Activated naive CD4-positive, alpha-beta T cell treated with anti-CD3 and anti-CD28 coated beads, Interleukin-2, amount 50 U/mL, for 72 hours (primary cell): ENCODE data around the gene GPC6. TPM values are rescaled to one million over a fixed set of nuclear protein-coding genes. Genes with fewer than 3 reads are reported as not detected.

ENCODE experiments used
- ATAC-seq, 2 donors: fragments of 150-1000 bp; cut with Tn5 transposase; 2 replicates each; pipeline ENCODE4 v1.10.0; 2021; ENCODE audit warnings: mild to moderate bottlenecking in 2 of 2, moderate library complexity in 2 of 2
- DNase-seq, 2 donors: peaks; one replicate each; pipeline ENCODE4 v3.0.0; 2021 to 2022; ENCODE audit warnings: low spot score in 2 of 2
- H3K27ac Mint-ChIP-seq, 2 donors: one replicate each; pipeline ENCODE4 v1.8.0; 2022; ENCODE audit warnings: mild to moderate bottlenecking in 2 of 2, mixed read lengths in 2 of 2
- H3K36me3 Mint-ChIP-seq, 2 donors: one replicate each; pipeline ENCODE4 v1.8.0; 2022; ENCODE audit warnings: mixed read lengths in 2 of 2
- H3K9me3 Mint-ChIP-seq, 2 donors: one replicate each; pipeline ENCODE4 v1.8.0; 2022; ENCODE audit warnings: mixed read lengths in 2 of 2
- total RNA-seq, 2 donors: library from RNA; stranded (reverse); gene quantifications; one replicate each; pipeline ENCODE4 v1.2.3, GENCODE V29; 2022

The GPC6 gene
- total RNA-seq, 2 donors from 2014 or later: not detected

- H3K27ac Mint-ChIP-seq: no peak overlapping the region
- ATAC-seq: no peak
- DNase-seq: no peak
- H3K36me3 Mint-ChIP-seq: no peaks in the 10 kb centered on the region
- H3K9me3 Mint-ChIP-seq: no peaks in the 10 kb centered on the region
Observed at GRCh38 chr13:93660391-93661063, 433.9 kb downstream of the GPC6 start.

DNA sequence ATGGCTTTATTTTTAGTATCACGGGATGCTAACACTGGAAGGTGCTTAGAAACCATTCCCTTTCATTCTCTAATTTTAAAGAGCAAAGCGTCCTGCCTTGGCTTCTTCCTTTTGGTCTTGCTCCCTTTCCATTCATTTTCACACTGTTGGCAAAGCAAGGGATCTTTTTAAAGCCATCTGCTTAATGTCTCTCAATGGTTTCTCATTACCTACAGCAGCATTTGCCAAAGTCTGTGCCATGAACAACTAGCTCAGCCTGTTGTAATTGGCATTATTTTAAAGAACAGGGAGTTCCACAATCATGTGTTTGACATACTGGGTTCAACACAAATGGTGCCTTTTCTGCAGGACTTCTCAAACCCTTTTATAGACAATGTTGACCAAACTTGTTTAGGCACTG, 444.3 kb downstream of the GPC6 start:
- Mint-ChIP-seq H3K27ac (no peak overlapping the region), H3K36me3 (no peaks in the 10 kb centered on the region), H3K9me3 (no peaks in the 10 kb centered on the region)
- DNase-seq (no peak), ATAC-seq (no peak)

DNA sequence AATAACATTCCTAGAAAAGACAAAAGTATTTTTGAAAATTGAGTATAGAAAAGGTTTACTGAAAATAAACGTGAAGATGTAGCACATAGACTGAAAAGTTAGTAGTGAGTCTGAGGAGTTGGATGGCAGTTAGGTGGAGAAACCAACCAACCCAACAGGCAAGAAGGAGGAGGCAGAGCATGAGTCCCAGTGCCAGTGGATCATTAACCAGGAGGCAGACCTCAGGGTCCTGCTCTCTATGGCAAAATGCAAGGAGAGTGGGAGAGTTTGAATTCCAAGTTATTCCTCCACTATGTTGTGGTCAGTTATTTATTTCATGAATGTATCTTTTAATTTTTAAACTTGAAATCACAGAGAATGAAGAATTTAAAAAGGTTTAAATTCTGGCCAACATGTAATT, 446.4 kb downstream of the GPC6 start:
- no peak overlapping the region for H3K27ac Mint-ChIP-seq
- no peaks in the 10 kb centered on the region for H3K36me3 Mint-ChIP-seq
- no peak for DNase-seq
- ATAC-seq: no peak
- no peaks in the 10 kb centered on the region for H3K9me3 Mint-ChIP-seq

GRCh38 chr13:93673885-93674284, 447.3 kb downstream of the GPC6 start:
- DNase-seq (no peak), ATAC-seq (no peak)
- no peaks in the 10 kb centered on the region for H3K9me3 Mint-ChIP-seq
- no peak overlapping the region for H3K27ac Mint-ChIP-seq
- no peaks in the 10 kb centered on the region for H3K36me3 Mint-ChIP-seq

- ATAC-seq: no peak
- no peak overlapping the region for H3K27ac Mint-ChIP-seq
- no peaks in the 10 kb centered on the region for H3K9me3 Mint-ChIP-seq
Observed at GRCh38 chr13:93674337-93674755, 447.7 kb downstream of the GPC6 start.

GRCh38 chr13:93680329-93680728, 453.7 kb downstream of the GPC6 start:
- ATAC-seq (no peak), DNase-seq (no peak)
- no peak overlapping the region for H3K27ac Mint-ChIP-seq
- H3K9me3 Mint-ChIP-seq: no peaks in the 10 kb centered on the region
- H3K36me3 Mint-ChIP-seq: no peaks in the 10 kb centered on the region

More at GRCh38 chr13:93674337-93674755, 447.7 kb downstream of the GPC6 start:
- DNase-seq: no peak
- no peaks in the 10 kb centered on the region for H3K36me3 Mint-ChIP-seq

GRCh38 chr13:93685900-93686299, 459.3 kb downstream of the GPC6 start:
- no peak overlapping the region for H3K27ac Mint-ChIP-seq
- no peaks in the 10 kb centered on the region for H3K36me3 Mint-ChIP-seq
- DNase-seq (no peak), ATAC-seq (no peak)
- peaks cover 0 to 9% of the 10 kb centered on the region in 2 donors for H3K9me3 Mint-ChIP-seq

DNA sequence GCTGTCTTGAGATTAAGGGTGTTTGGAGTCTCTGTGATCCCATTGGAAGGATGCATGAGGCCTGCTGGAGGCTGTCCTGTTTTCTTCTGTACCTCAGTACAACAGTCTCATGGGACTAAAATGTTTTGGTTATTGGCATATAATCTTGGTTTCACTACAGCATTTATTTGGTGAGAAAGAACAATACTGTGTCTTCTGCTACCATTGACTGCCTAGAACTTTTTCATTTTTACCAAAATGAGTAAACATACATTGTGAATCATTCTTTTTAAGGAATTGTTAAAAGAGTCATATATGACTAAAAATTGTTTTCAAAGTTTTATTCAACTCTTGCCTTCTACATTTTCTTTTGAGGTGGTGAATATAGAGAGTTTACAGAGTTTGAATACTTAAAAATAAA, 459.8 kb downstream of the GPC6 start:
- no peak overlapping the region for H3K27ac Mint-ChIP-seq
- peak in 1 of 2 donors; percentile 58 for ATAC-seq
- DNase-seq: no peak
- H3K9me3 Mint-ChIP-seq: peaks cover 0 to 9% of the 10 kb centered on the region in 2 donors
- no peaks in the 10 kb centered on the region for H3K36me3 Mint-ChIP-seq

GRCh38 chr13:93687261-93687660, 460.7 kb downstream of the GPC6 start:
- H3K36me3 Mint-ChIP-seq: no peaks in the 10 kb centered on the region
- DNase-seq (no peak), ATAC-seq (no peak)
- peaks cover 0 to 9% of the 10 kb centered on the region in 2 donors for H3K9me3 Mint-ChIP-seq
- H3K27ac Mint-ChIP-seq: no peak overlapping the region

- peaks cover 0 to 9% of the 10 kb centered on the region in 2 donors for H3K9me3 Mint-ChIP-seq
- H3K36me3 Mint-ChIP-seq: no peaks in the 10 kb centered on the region
- no peak overlapping the region for H3K27ac Mint-ChIP-seq
- no peak for DNase-seq
- ATAC-seq: no peak
Observed at GRCh38 chr13:93689333-93689732, 462.7 kb downstream of the GPC6 start.

DNA sequence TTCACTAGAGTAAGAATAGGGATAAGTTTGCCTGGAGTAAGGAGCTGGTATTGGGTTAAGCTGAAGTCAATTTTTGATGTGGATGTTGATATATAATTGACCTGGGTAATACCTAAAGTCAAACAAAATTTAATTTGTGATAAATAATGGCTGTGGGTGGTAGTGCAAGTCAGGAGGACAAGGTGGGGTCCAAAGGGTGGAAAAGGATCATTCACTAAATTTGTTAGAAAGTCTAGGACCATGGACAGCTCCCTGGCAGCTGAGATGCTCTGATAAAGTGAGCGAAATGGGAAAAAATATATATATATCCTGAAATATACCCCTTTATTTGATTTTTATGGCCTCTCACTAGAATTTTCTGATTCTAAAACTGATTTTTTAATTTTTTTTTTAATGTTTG, 463.5 kb downstream of the GPC6 start:
- Mint-ChIP-seq H3K36me3 (no peaks in the 10 kb centered on the region), H3K9me3 (peaks cover 0 to 9% of the 10 kb centered on the region in 2 donors)
- no peak for DNase-seq

GRCh38 chr13:93698016-93698613, 471.5 kb downstream of the GPC6 start:
- DNase-seq: no peak
- no peak for ATAC-seq
- H3K36me3 Mint-ChIP-seq: peaks cover 0 to 10% of the 10 kb centered on the region in 2 donors
- no peak overlapping the region for H3K27ac Mint-ChIP-seq
- peaks cover 5 to 8% of the 10 kb centered on the region in 2 donors for H3K9me3 Mint-ChIP-seq

More for the DNA sequence above, 463.5 kb downstream of the GPC6 start:
- no peak overlapping the region for H3K27ac Mint-ChIP-seq
- no peak for ATAC-seq

- DNase-seq (no peak), ATAC-seq (no peak)
- H3K36me3 Mint-ChIP-seq: peaks cover 0 to 10% of the 10 kb centered on the region in 2 donors
- H3K9me3 Mint-ChIP-seq: peaks cover 5 to 8% of the 10 kb centered on the region in 2 donors
- no peak overlapping the region for H3K27ac Mint-ChIP-seq
Observed at GRCh38 chr13:93700115-93700514, 473.5 kb downstream of the GPC6 start.

DNA sequence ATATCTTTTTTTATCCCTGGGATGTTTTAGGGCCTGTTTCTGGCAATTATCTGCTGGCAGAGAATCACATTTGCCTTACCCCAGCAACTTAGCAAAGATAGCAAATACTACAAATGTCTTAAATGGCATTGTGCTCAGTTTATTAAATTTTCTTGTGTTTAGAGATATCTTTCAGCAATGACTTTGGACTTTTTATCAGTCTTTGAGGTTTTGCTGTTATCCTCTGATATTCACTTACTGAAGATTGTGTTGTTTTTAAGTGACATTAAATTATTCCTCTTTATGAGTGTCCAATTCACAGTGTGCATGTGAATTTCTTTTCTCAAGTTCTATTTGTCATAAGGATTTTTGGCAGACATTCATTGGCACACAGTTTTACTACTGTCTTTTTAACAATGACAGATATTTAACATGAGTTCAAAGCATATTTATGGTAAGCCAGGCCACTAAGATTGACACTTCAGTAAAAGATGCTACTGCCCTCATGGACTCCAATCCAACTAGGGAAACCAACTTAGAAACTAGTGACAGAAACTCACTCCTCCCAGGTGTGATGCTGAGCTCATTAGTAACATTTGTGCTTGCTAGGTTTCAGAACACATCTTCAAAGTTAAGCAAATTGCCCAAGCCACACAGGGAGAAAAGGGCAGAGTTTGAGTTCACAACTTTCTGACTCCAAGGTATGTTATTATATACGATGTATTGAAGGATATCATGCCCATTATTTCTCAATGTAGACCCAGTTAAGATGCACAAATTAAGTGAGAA, 481.9 kb downstream of the GPC6 start:
- Mint-ChIP-seq H3K27ac (no peak overlapping the region), H3K36me3 (no peaks in the 10 kb centered on the region)
- ATAC-seq: no peak

DNA sequence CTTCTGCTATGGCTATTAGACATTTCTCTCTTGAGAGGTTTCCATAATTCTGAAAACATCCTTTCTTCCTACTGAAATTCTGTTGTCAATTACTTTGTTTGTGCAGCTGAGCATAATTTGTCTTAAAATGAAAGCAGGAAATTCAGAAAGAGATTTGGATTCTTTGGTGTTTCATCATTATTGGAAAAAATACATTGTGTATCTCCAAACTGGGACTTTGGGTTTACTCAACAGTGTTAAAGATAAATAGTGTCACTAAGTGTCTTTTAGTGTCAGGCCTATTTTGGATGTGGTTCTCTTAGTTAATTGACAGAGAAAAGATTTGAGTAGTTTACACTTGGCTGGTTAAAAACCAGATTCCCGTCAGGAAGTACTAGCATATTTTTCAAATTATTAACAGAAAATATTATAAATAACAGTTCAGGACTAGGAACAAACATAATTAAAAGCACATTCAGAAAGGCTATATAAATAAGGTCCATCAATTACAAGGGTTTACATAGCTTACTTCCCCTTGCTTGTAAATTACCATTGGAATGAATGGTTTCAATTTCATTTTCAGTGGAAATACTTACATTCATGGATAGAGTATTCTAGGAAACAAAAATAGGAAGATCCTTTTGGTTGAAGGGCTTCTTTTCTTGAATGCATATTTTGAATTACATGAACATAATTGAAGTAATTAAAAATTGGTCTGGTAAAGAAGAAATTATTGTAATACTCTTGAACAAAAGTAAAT, 483.1 kb downstream of the GPC6 start:
- DNase-seq (no peak), ATAC-seq (no peak)
- Mint-ChIP-seq H3K27ac (no peak overlapping the region), H3K36me3 (peaks cover 0 to 8% of the 10 kb centered on the region in 2 donors), H3K9me3 (peaks cover 13 to 15% of the 10 kb centered on the region in 2 donors)

More for the DNA sequence above, 481.9 kb downstream of the GPC6 start:
- no peak for DNase-seq
- H3K9me3 Mint-ChIP-seq: peaks cover 4% of the 10 kb centered on the region in 2 donors

GRCh38 chr13:93714171-93714570, 487.6 kb downstream of the GPC6 start:
- ATAC-seq (no peak), DNase-seq (no peak)
- Mint-ChIP-seq H3K27ac (no peak overlapping the region), H3K36me3 (peaks cover 0 to 8% of the 10 kb centered on the region in 2 donors), H3K9me3 (peaks cover 17 to 19% of the 10 kb centered on the region in 2 donors)

GRCh38 chr13:93715866-93716265, 489.3 kb downstream of the GPC6 start:
- H3K9me3 Mint-ChIP-seq: peaks cover 25 to 26% of the 10 kb centered on the region in 2 donors
- H3K27ac Mint-ChIP-seq: no peak overlapping the region
- no peak for ATAC-seq

More at GRCh38 chr13:93715866-93716265, 489.3 kb downstream of the GPC6 start:
- no peak for DNase-seq
- H3K36me3 Mint-ChIP-seq: peaks cover 0 to 14% of the 10 kb centered on the region in 2 donors
